Left lobe of liver (tissue), 2 donors: ENCODE results near the gene ETNK2. TPM values are rescaled to one million over a fixed set of nuclear protein-coding genes. Genes with fewer than 3 reads are reported as not detected.

ENCODE experiments used
- ATAC-seq: fragments of 200-7000 bp; cut with Tn5 transposase; one replicate; pipeline ENCODE4 v1.9.1; 2020; ENCODE audit warnings: mild to moderate bottlenecking, moderate library complexity
- DNase-seq: peaks from one replicate; pipeline ENCODE4 v3.0.0-alpha.2; 2020; ENCODE audit warnings: low spot score
- total RNA-seq: library from RNA; stranded (reverse); gene quantifications from one replicate; pipeline ENCODE4 v1.2.1, GENCODE V29; 2021
- donor health status: DM: no; HTN: no; CAD: no; lungs with moderate emphysema.
- donor health status: DM: no; HTN: yes; CAD: no.

Gene ETNK2
- total RNA-seq, 1 donor from 2014 or later, result 213 TPM

GRCh38 chr1:204149635-204150565, 1.9 kb downstream of the ETNK2 start:
- peak; percentile 26 for ATAC-seq
- peak; percentile 87 for DNase-seq

GRCh38 chr1:204149107-204149506, 2.7 kb downstream of the ETNK2 start:
- ATAC-seq, result no peak
- no peak for DNase-seq

GRCh38 chr1:204147406-204148383, 4.1 kb downstream of the ETNK2 start:
- DNase-seq (peak; percentile 49), ATAC-seq (no peak)

- DNase-seq (peak; percentile 97), ATAC-seq (peak; percentile 49)
Measured at GRCh38 chr1:204146965-204147364, 4.9 kb downstream of the ETNK2 start.

- DNase-seq (no peak), ATAC-seq (no peak)
Measured at GRCh38 chr1:204146309-204146708, 5.5 kb downstream of the ETNK2 start.

- ATAC-seq (peak; percentile 46), DNase-seq (peak; percentile 89)
Measured at GRCh38 chr1:204145033-204145504, 6.8 kb downstream of the ETNK2 start.

- DNase-seq (peak; percentile 68), ATAC-seq (peak; percentile 1)
Measured at GRCh38 chr1:204143276-204144041, 8.4 kb downstream of the ETNK2 start.

GRCh38 chr1:204142032-204142974, 9.5 kb downstream of the ETNK2 start:
- ATAC-seq (peak; percentile 41), DNase-seq (peak; percentile 82)

- no peak for ATAC-seq
- DNase-seq, result no peak
Measured at GRCh38 chr1:204141131-204141530, 10.7 kb downstream of the ETNK2 start.

- DNase-seq, result peak; percentile 73
- peak; percentile 48 for ATAC-seq
Measured at GRCh38 chr1:204139952-204140351, 11.9 kb downstream of the ETNK2 start.

GRCh38 chr1:204139088-204139487, 12.8 kb downstream of the ETNK2 start:
- ATAC-seq, result no peak

GRCh38 chr1:204136814-204137213, 15.0 kb downstream of the ETNK2 start:
- no peak for DNase-seq
- peak; percentile 2 for ATAC-seq

More at GRCh38 chr1:204139088-204139487, 12.8 kb downstream of the ETNK2 start:
- no peak for DNase-seq

GRCh38 chr1:204134103-204134502, 17.7 kb downstream of the ETNK2 start:
- DNase-seq (no peak), ATAC-seq (no peak)

- ATAC-seq (no peak), DNase-seq (no peak)
Measured at GRCh38 chr1:204132718-204133117, 19.1 kb downstream of the ETNK2 start.

GRCh38 chr1:204131978-204132377, 19.9 kb downstream of the ETNK2 start:
- DNase-seq, result no peak
- ATAC-seq, result no peak

GRCh38 chr1:204130981-204131892, 20.6 kb downstream of the ETNK2 start:
- ATAC-seq (peak; percentile 2), DNase-seq (no peak)

- ATAC-seq (peak; percentile 65), DNase-seq (peak; percentile 97)
Measured at GRCh38 chr1:204130178-204130577, 21.7 kb downstream of the ETNK2 start.
